A673 (cell line): ENCODE data around the gene PMEPA1. TPM values are rescaled to one million over a fixed set of nuclear protein-coding genes. Genes with fewer than 3 reads are reported as not detected.

Experiments
- BruUV-seq: library from RNA; stranded (reverse); fragments of 400-500 nt; replicated peaks from 2 replicates; lab custom pipeline; 2021; lab: Mats Ljungman, UMichigan
- CTCF ChIA-PET: fragments of 300-600 bp; sonication (Branson Sonifier 250); formaldehyde crosslinking; loops from one replicate; lab custom pipeline; 2022; ENCODE audit warnings: antibody characterized with exemption; lab: Charles Lee
- POLR2A ChIA-PET: fragments of 300-600 bp; sonication (Branson Sonifier 250); formaldehyde crosslinking; loops from one replicate; lab custom pipeline; 2022; ENCODE audit warnings: antibody characterized with exemption; ENCODE audit not compliant: low non-redundant PET; lab: Charles Lee
- DNase-seq: peaks from one replicate; pipeline ENCODE4 v3.0.0-alpha.2; 2015; ENCODE audit warnings: low spot score
- H3K27ac ChIP-seq: fragments of 200-600 bp; sonication (generic); 2 replicates; pipeline ENCODE4 v1.5.1; 2016; ENCODE audit warnings: mixed run types, low read depth, mild to moderate bottlenecking, mixed read lengths, antibody characterized with exemption, low read length; ENCODE audit not compliant: poor library complexity, severe bottlenecking
- H3K27me3 ChIP-seq: fragments of 200-600 bp; sonication (generic); replicated peaks from 2 replicates; pipeline ENCODE4 v1.6.1; 2017; ENCODE audit warnings: mixed run types, low read depth, mild to moderate bottlenecking, mixed read lengths, antibody characterized with exemption, low read length; ENCODE audit not compliant: insufficient read depth, poor library complexity
- H3K36me3 ChIP-seq: fragments of 200-600 bp; sonication (generic); 2 replicates; pipeline ENCODE4 v1.6.1; 2016; ENCODE audit warnings: mixed run types, mild to moderate bottlenecking, mixed read lengths, antibody characterized with exemption, low read length; ENCODE audit not compliant: insufficient read depth, poor library complexity, severe bottlenecking
- H3K4me1 ChIP-seq: fragments of 200-600 bp; sonication (generic); 2 replicates; pipeline ENCODE4 v1.6.1; 2017; ENCODE audit warnings: mixed run types, mild to moderate bottlenecking, mixed read lengths, antibody characterized with exemption, low read length; ENCODE audit not compliant: insufficient read depth, poor library complexity, severe bottlenecking
- H3K4me3 ChIP-seq: fragments of 200-600 bp; sonication (generic); 2 replicates; pipeline ENCODE4 v1.5.1; 2016; ENCODE audit warnings: low read depth, mixed run types, mild to moderate bottlenecking, mixed read lengths, low read length; ENCODE audit not compliant: poor library complexity, severe bottlenecking
- H3K9me3 ChIP-seq: fragments of 200-600 bp; sonication (generic); 2 replicates; pipeline ENCODE4 v1.6.1; 2016; ENCODE audit warnings: mixed run types, low read depth, mild to moderate bottlenecking, mixed read lengths, antibody characterized with exemption, low read length; ENCODE audit not compliant: poor library complexity, severe bottlenecking
- CTCF ChIP-seq: fragments of 300-800, 200-600 bp; sonication (generic); conservative IDR thresholded peaks from 2 replicates; pipeline ENCODE4 v1.5.1; 2017; ENCODE audit warnings: low read depth, mild to moderate bottlenecking, antibody characterized with exemption, low read length, moderate library complexity, mixed read lengths
- EZH2 ChIP-seq: fragments of 200-600 bp; sonication (generic); IDR thresholded peaks from 2 replicates; pipeline ENCODE4 v1.6.1; 2017; ENCODE audit warnings: borderline replicate concordance, low read depth, mild to moderate bottlenecking, mixed read lengths, antibody characterized with exemption, low read length; ENCODE audit not compliant: poor library complexity, severe bottlenecking
- intact Hi-C: fragments of 100-400 bp; cut with micrococcal nuclease; formaldehyde crosslinking; loops from one replicate; pipeline ENCODE4 v1.10.0; 2022; ENCODE audit not compliant: unreplicated experiment
- total RNA-seq: library from RNA; stranded (reverse); gene quantifications from 2 replicates; pipeline ENCODE4 v1.2.3, GENCODE V29; 2021

Gene PMEPA1
- total RNA-seq, 1 experiment from 2014 or later, result 9.7 TPM

DNA sequence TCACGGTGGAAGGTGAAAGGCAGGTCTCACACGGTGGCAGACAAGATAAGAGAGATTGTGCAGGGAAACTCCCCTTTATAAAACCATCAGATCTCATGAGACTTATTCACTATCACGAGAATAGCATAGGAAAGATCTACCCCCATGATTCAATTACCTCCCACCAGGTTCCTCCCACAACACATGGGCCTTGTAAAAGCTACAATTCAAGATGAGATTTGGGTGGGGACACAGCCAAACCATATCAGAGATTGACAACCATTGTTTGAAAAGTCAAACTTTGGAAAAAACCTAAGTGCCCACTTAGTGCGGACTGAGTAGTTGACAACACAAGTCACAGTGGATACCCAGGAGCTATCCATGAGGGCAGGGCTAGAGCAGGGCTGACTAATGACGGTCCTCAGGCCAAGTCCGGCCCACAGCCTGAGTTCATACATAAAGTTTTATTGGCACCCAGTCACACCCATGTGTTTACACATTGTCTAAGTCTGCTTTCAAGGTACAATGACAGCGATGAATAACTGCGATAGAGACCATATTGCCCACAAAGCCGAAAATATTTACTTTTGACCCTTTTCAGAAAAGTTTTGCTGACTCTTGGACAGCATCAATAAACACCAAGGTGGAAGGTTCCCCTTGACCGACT is 33.8 kb upstream of the PMEPA1 start:
- DNase-seq, result no peak
- BruUV-seq, result no TSS peak
- Histone ChIP-seq H3K27ac (no peak overlapping the region), H3K4me1 (no peaks in the 10 kb centered on the region), H3K9me3 (no peaks in the 10 kb centered on the region), H3K27me3 (no peaks in the 10 kb centered on the region), H3K36me3 (no peaks in the 10 kb centered on the region), H3K4me3 (no peak overlapping the region)
- POLR2A ChIA-PET, result no interaction called here
- intact Hi-C loops, result no loop called here
- TF ChIP-seq EZH2, result no peak
- TF ChIP-seq CTCF, result no peak
- CTCF ChIA-PET, result no interaction called here

- DNase-seq, result no peak
- Histone ChIP-seq H3K27me3 (no peaks in the 10 kb centered on the region), H3K4me1 (no peaks in the 10 kb centered on the region), H3K27ac (no peak overlapping the region), H3K9me3 (no peaks in the 10 kb centered on the region), H3K4me3 (no peak overlapping the region), H3K36me3 (no peaks in the 10 kb centered on the region)
- TF ChIP-seq EZH2 (no peak), CTCF (no peak)
- ChIA-PET POLR2A (no interaction called here), CTCF (no interaction called here)
- intact Hi-C loops, result no loop called here
- no TSS peak for BruUV-seq
These were observed 32.8 kb upstream of the PMEPA1 start for GRCh38 chr20:57742507-57743181.

- H3K36me3 ChIP-seq, result no peaks in the 10 kb centered on the region
- no peaks in the 10 kb centered on the region for H3K27me3 ChIP-seq
- no peak for DNase-seq
- no peaks in the 10 kb centered on the region for H3K9me3 ChIP-seq
- no peak overlapping the region for H3K27ac ChIP-seq
- ChIA-PET CTCF (no interaction called here), POLR2A (no interaction called here)
- intact Hi-C loops, result no loop called here
- H3K4me3 ChIP-seq, result no peak overlapping the region
- H3K4me1 ChIP-seq, result no peaks in the 10 kb centered on the region
- no TSS peak for BruUV-seq
- TF ChIP-seq CTCF, result no peak
- TF ChIP-seq EZH2, result no peak
These were observed 28.7 kb upstream of the PMEPA1 start for GRCh38 chr20:57738484-57738883.
